ENCODE results near the gene MAPK8.

Gene MAPK8

GRCh38 chr10:48464121-48464870 lies 157.8 kb downstream of the MAPK8 start:
- H3K4me3 ChIP-seq (ENCODE audit: low read depth, low read length) = no peak overlapping the region
- TF ChIP-seq CTCF (IDR thresholded peaks at IDR 0.05; ENCODE audit: low read depth, low read length) = no peak

GRCh38 chr10:48464871-48465736 lies 158.6 kb downstream of the MAPK8 start:
- H3K4me3 ChIP-seq (ENCODE audit: low read depth, low read length) = no peak overlapping the region
- no peak for TF ChIP-seq CTCF (IDR thresholded peaks at IDR 0.05; ENCODE audit: low read depth, low read length)

- H3K4me3 ChIP-seq (ENCODE audit: low read depth, low read length) = no peak overlapping the region
- no peak for TF ChIP-seq CTCF (IDR thresholded peaks at IDR 0.05; ENCODE audit: low read depth, low read length)
These were observed 159.5 kb downstream of the MAPK8 start for GRCh38 chr10:48465860-48466521.

GRCh38 chr10:48466611-48467240 lies 160.2 kb downstream of the MAPK8 start:
- no peak overlapping the region for H3K4me3 ChIP-seq (ENCODE audit: low read depth, low read length)
- no peak for TF ChIP-seq CTCF (IDR thresholded peaks at IDR 0.05; ENCODE audit: low read depth, low read length)

- no peak overlapping the region for H3K4me3 ChIP-seq (ENCODE audit: low read depth, low read length)
- TF ChIP-seq CTCF (IDR thresholded peaks at IDR 0.05; ENCODE audit: low read depth, low read length) = no peak
These were observed 161.2 kb downstream of the MAPK8 start for GRCh38 chr10:48467669-48468068.

GRCh38 chr10:48468130-48468790 lies 161.8 kb downstream of the MAPK8 start:
- no peak for TF ChIP-seq CTCF (IDR thresholded peaks at IDR 0.05; ENCODE audit: low read depth, low read length)
- H3K4me3 ChIP-seq (ENCODE audit: low read depth, low read length) = no peak overlapping the region
